ENCODE measurements around the gene METTL16.

The METTL16 gene

DNA sequence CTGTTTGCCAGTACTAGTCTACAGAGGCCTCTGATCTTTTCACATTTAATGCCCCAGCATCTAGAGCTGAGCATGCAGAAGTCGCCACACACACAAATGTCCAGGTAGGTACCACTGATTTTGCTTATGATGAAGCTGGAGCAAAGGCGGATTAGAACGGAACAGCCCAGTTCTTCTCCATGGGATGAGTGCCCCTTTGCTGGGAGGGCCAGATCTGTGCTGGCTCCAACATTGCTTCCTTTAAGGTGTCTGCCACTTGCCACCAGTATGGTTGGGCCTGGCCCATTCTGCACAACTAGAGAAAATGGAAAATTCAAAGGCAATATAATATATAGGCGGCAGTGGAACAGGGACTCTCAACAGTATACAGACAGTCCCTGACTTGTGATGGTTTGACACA, 108.6 kb downstream of the METTL16 start:
- H3K27ac ChIP-seq = no peak overlapping the region
- TF ChIP-seq, protein P1, sequence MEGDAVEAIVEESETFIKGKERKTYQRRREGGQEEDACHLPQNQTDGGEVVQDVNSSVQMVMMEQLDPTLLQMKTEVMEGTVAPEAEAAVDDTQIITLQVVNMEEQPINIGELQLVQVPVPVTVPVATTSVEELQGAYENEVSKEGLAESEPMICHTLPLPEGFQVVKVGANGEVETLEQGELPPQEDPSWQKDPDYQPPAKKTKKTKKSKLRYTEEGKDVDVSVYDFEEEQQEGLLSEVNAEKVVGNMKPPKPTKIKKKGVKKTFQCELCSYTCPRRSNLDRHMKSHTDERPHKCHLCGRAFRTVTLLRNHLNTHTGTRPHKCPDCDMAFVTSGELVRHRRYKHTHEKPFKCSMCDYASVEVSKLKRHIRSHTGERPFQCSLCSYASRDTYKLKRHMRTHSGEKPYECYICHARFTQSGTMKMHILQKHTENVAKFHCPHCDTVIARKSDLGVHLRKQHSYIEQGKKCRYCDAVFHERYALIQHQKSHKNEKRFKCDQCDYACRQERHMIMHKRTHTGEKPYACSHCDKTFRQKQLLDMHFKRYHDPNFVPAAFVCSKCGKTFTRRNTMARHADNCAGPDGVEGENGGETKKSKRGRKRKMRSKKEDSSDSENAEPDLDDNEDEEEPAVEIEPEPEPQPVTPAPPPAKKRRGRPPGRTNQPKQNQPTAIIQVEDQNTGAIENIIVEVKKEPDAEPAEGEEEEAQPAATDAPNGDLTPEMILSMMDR (conservative IDR thresholded peaks at IDR 0.05) = no peak
- TF ChIP-seq ZFX (IDR thresholded peaks at IDR 0.05) = no peak

DNA sequence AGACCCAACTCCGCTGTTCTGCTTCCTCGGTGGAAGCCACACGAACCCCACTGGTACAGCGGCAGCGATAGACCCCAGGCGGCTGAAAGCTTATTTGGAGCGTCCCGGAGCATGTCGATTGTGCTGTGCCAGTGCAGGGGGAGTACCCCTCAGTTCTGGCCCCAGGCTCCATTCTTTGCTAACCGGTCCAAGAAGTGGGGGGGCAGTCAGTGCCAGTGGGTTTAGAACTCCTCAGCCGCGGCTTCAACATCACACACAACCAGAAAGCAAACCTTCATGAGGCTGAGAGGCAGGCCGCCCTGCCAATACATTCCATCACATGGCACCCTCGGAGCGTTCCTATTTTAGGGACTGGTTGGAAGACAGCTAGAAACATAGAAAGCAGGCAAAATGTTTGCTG, 109.1 kb downstream of the METTL16 start:
- TF ChIP-seq ZFX (IDR thresholded peaks at IDR 0.05) = no peak
- TF ChIP-seq, protein P1 (conservative IDR thresholded peaks at IDR 0.05) = no peak
- H3K27ac ChIP-seq = peak overlapping the region; percentile 97

DNA sequence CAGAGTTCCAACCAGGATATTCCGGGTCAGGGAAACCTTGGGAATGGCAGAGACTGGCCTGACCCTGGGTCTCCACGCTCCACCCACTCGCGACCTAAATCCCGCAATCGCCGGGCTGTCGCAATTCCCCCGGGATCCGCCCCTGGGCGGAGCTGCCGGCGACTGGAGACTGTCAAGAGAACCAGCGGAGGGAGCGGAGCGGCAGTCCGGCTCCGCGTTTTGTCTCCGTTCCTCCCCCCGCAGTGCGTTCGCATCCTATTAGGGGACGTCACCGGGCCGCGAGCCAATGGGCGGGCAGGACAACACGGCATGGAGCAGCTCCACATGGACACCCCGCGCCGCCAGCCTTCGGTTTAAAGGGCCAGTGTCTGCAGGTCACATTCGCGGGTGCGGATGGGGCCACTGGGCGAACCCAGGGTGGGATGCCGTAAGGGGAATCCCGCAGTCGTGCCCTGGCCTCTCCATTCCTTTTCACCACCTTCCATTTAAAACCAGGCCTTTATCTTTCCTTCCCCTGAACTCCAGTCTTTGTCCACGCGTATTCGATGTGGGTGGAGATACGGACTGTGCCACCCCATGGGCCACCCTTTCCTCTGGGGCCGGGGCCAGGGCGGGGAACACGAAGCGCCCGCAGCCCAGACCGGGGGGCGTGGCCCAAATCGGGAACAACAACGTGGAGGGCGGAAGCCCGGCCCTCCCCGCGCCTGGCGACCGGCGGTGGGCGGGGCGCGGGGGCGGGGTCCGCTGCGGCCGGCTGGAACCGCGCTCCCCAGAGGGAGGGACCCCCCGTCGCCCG, 110.1 kb downstream of the METTL16 start:
- peak overlapping the region; percentile 97 for H3K27ac ChIP-seq
- TF ChIP-seq ZFX (IDR thresholded peaks at IDR 0.05) = no peak
- TF ChIP-seq, protein P1 (conservative IDR thresholded peaks at IDR 0.05) = no peak

DNA sequence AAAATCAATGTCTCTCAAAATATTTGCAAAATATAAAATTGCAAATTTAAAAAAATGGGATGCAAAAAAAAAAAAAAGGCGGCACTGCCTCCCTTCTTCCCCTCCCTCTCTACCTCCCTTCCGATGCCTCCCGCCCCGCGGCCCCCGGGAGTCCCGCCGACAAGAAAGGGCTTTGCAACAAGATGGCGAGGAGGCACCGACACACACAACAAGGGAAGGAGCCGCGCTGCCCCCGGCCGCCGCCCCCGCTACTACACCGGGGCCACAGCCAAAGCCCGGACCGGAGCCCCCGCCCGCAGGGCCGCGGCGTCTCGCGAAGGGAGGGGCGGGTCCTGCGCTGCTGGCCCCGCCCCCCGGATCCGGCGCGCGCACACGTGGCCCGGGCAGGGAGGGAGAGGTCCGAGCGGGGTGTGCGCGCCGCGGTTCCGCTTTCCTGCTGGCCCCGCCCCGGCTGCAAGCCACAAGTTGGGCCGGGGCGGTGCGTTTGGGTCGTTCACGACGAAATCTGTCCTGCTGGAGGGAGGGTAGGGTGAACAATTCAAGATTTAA, 110.7 kb downstream of the METTL16 start, which contains the start of gene MNT:
Gene MNT, minus strand, starts transcription at position 184 of the 549 bp plus-strand sequence. CDS start 348 bp downstream, outside the sequence.
- no peak for TF ChIP-seq ZFX (IDR thresholded peaks at IDR 0.05)
- TF ChIP-seq, protein P1 (conservative IDR thresholded peaks at IDR 0.05) = no peak
- peak within 1 kb of the TSS; percentile 97 for H3K27ac ChIP-seq

DNA sequence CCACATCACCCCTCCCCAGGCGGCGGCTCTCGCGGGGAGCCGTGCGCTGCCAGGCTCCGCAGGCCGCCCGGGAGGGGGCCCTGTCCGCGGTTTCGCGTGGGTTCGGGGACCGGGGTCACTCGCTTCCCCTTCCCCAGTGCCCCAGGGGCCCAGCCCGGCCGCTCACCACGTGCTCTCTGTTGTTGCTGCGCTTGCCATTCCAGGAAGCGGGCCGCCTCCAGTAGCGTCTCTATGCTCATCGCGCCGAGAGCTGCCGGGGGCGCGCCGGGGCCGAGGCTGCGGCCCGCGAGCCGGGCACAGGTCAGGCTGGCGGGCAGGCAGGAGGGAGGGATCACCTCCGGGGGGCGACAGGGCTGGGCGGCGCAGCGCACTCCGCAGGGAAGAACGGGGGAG, 111.2 kb downstream of the METTL16 start:
- TF ChIP-seq ZFX (IDR thresholded peaks at IDR 0.05) = no peak; the same call in 1 of the 2 replicates
- TF ChIP-seq, protein P1 (conservative IDR thresholded peaks at IDR 0.05) = no peak
- peak overlapping the region; percentile 97 for H3K27ac ChIP-seq

DNA sequence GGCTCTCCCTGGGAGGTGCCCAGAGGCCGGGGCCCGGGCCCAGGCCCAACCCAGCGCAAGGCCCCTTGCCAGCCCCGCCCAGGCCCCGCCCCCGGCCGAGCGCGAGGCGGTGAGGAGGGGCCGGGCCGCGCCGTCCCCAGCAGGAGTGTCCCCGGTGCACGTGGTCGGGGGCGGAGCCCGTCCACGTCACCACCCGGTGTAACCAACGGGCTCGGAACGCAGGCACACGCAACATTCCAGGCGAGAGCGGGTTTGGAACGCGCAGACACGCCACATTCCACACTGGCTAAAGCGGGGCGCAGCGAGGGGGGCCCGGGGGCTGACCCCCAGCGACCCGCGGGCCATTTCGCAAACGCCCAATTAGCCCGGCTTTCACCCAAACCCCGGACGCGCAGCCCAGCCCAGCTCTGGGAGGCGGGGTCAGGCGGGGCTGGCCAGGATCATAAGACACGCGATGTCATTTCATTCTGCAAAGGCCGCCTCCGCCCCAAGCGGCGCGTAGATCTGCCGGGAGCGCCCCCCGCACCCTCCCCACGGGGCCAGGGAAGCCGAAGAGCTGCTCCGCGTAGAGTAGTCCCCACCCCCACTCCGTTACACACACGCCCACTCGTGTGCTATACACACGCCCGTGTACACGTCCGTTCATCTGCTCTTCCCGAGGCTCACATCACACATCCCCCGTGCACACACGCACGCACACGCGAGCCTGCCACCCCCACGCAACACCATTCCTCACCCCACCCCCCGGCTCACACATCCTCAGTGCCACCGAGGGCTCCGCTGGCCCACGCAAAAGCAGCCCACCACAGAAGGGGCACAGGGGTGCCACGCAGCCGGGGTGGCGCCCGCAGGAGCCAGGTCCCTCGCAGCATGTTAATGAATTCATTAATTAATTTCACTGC, 111.9 kb downstream of the METTL16 start:
- TF ChIP-seq, protein P1 (conservative IDR thresholded peaks at IDR 0.05) = no peak
- TF ChIP-seq ZFX (IDR thresholded peaks at IDR 0.05) = no peak
- peak overlapping the region; percentile 97 for H3K27ac ChIP-seq

Measured in C4-2B (cell line).